ENCODE measurements around the gene SPNS2. TPM values are rescaled to one million over a fixed set of nuclear protein-coding genes. Genes with fewer than 3 reads are reported as not detected.

Gene SPNS2
- total RNA-seq, 4 donors from 2014 or later, result 8.7 to 72.0 (median 18.2) TPM

GRCh38 chr17:4540687-4541327 is 42.1 kb downstream of the SPNS2 start:
- Histone ChIP-seq H3K27ac (peak overlapping the region in 3 of 4 donors; percentile 10 to 43 (median 28)), H3K27me3 (peaks cover 2% of the 10 kb centered on the region), H3K36me3 (peaks cover 0 to 29% (median 14%) of the 10 kb centered on the region in 4 donors), H3K4me1 (peaks cover 6 to 24% (median 12%) of the 10 kb centered on the region in 4 donors), H3K9me3 (no peaks in the 10 kb centered on the region), H3K4me3 (no peak overlapping the region)
- intact Hi-C loops (cut with DNase I; ENCODE audit: low total_unique reads) (no loop called here), in situ Hi-C loops (cut with MboI; ENCODE audit: low pct_ligation_motif_present in 1 of 4, low pct_unique_long_range_greater_than_20kb in 1 of 4, low sequenced_read_pairs in 3 of 4) (no loop called here)
- no peak for DNase-seq
- WGBS, 2 donors (ENCODE audit: low coverage in 1 of 2), result 76% methylated on average over 14 of the region's 15 CpGs; no CpG with 5 or more reads in 1 of the 2 donors
- TF ChIP-seq CTCF (IDR thresholded peaks at IDR 0.05) (no peak), POLR2A (IDR thresholded peaks at IDR 0.05) (no peak), EP300 (IDR thresholded peaks at IDR 0.05; ENCODE audit: low read depth) (no peak), POLR2AphosphoS5 (IDR thresholded peaks at IDR 0.05) (no peak)

GRCh38 chr17:4541328-4542002 is 42.8 kb downstream of the SPNS2 start:
- H3K4me3 ChIP-seq, result no peak overlapping the region
- DNase-seq, result no peak
- peak overlapping the region in 3 of 4 donors; percentile 10 to 43 (median 28) for H3K27ac ChIP-seq
- peaks cover 0 to 17% (median 6%) of the 10 kb centered on the region in 4 donors for H3K4me1 ChIP-seq
- TF ChIP-seq EP300 (IDR thresholded peaks at IDR 0.05; ENCODE audit: low read depth) (no peak), POLR2AphosphoS5 (IDR thresholded peaks at IDR 0.05) (no peak), CTCF (IDR thresholded peaks at IDR 0.05) (no peak), POLR2A (IDR thresholded peaks at IDR 0.05) (no peak)
- H3K36me3 ChIP-seq, result peaks cover 0 to 29% (median 14%) of the 10 kb centered on the region in 4 donors
- H3K27me3 ChIP-seq, result no peaks in the 10 kb centered on the region
- WGBS, 2 donors (ENCODE audit: low coverage in 1 of 2), result 85% methylated on average over 22 of the region's 29 CpGs; no CpG with 5 or more reads in 1 of the 2 donors
- in situ Hi-C loops (cut with MboI; ENCODE audit: low pct_ligation_motif_present in 1 of 4, low pct_unique_long_range_greater_than_20kb in 1 of 4, low sequenced_read_pairs in 3 of 4), result no loop called here
- no peaks in the 10 kb centered on the region for H3K9me3 ChIP-seq
- intact Hi-C loops (cut with DNase I; ENCODE audit: low total_unique reads), result no loop called here

- H3K9me3 ChIP-seq, result no peaks in the 10 kb centered on the region
- peaks cover 0 to 33% (median 15%) of the 10 kb centered on the region in 4 donors for H3K36me3 ChIP-seq
- in situ Hi-C loops (cut with MboI; ENCODE audit: low pct_ligation_motif_present in 1 of 4, low pct_unique_long_range_greater_than_20kb in 1 of 4, low sequenced_read_pairs in 3 of 4) (no loop called here), intact Hi-C loops (cut with DNase I; ENCODE audit: low total_unique reads) (no loop called here)
- no peaks in the 10 kb centered on the region for H3K27me3 ChIP-seq
- H3K4me3 ChIP-seq, result no peak overlapping the region
- peaks cover 0 to 10% (median 2%) of the 10 kb centered on the region in 4 donors for H3K4me1 ChIP-seq
- DNase-seq, result no peak
- WGBS, 2 donors (ENCODE audit: low coverage in 1 of 2), result 93% methylated on average over 13 of the region's 14 CpGs; no CpG with 5 or more reads in 1 of the 2 donors
- H3K27ac ChIP-seq, result no peak overlapping the region
- TF ChIP-seq EP300 (IDR thresholded peaks at IDR 0.05; ENCODE audit: low read depth) (no peak), POLR2A (IDR thresholded peaks at IDR 0.05) (no peak), POLR2AphosphoS5 (IDR thresholded peaks at IDR 0.05) (no peak), CTCF (IDR thresholded peaks at IDR 0.05) (no peak)
Measured at GRCh38 chr17:4542003-4542725, 43.5 kb downstream of the SPNS2 start.

DNA sequence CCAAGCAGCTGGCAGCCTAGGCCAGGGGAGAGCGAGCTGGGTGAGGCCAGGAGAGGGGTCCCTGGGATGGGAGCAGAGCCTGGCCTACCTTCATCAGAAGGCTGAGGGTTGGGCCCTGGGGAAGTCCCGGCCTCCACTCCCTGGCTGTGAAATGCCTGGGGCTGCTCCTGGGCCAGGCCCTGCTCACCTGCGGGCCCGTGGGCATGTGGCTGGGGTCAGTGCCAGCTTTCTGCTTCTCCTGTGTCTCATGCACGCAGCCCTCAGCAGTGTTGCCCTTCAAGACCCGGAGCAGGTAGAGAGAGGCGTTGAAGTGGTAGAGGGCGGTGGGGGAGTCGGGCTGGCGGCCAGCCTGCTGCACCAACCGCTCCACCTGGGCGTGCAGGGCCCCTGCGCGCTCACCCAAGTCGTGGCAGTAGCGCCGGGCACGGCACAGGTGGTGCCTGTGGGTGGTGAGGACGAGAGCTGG is 44.1 kb downstream of the SPNS2 start:
- TF ChIP-seq POLR2AphosphoS5 (IDR thresholded peaks at IDR 0.05), result no peak
- no peak for TF ChIP-seq EP300 (IDR thresholded peaks at IDR 0.05; ENCODE audit: low read depth)
- TF ChIP-seq CTCF (IDR thresholded peaks at IDR 0.05), result no peak
- TF ChIP-seq POLR2A (IDR thresholded peaks at IDR 0.05), result no peak
- peaks cover 0 to 39% (median 15%) of the 10 kb centered on the region in 4 donors for H3K36me3 ChIP-seq
- no peak overlapping the region for H3K27ac ChIP-seq
- H3K4me3 ChIP-seq, result no peak overlapping the region
- intact Hi-C loops (cut with DNase I; ENCODE audit: low total_unique reads), result no loop called here
- no peak for DNase-seq
- H3K4me1 ChIP-seq, result peaks cover 0 to 4% (median 0%) of the 10 kb centered on the region in 4 donors
- H3K27me3 ChIP-seq, result no peaks in the 10 kb centered on the region
- H3K9me3 ChIP-seq, result no peaks in the 10 kb centered on the region
- 93% methylated on average over 19 of the region's 19 CpGs; no CpG with 5 or more reads in 1 of the 2 donors for WGBS, 2 donors (ENCODE audit: low coverage in 1 of 2)
- in situ Hi-C loops (cut with MboI; ENCODE audit: low pct_ligation_motif_present in 1 of 4, low pct_unique_long_range_greater_than_20kb in 1 of 4, low sequenced_read_pairs in 3 of 4), result no loop called here
